ENCODE data around the gene PIGM. TPM values are rescaled to one million over a fixed set of nuclear protein-coding genes. Genes with fewer than 3 reads are reported as not detected.

The PIGM gene
- polyA plus RNA-seq, 5 donors, result 9.7 to 14.7 (median 13.0) TPM

- no peak for DNase-seq
Observed at GRCh38 chr1:160024195-160024905, 7.4 kb downstream of the PIGM start.

DNA sequence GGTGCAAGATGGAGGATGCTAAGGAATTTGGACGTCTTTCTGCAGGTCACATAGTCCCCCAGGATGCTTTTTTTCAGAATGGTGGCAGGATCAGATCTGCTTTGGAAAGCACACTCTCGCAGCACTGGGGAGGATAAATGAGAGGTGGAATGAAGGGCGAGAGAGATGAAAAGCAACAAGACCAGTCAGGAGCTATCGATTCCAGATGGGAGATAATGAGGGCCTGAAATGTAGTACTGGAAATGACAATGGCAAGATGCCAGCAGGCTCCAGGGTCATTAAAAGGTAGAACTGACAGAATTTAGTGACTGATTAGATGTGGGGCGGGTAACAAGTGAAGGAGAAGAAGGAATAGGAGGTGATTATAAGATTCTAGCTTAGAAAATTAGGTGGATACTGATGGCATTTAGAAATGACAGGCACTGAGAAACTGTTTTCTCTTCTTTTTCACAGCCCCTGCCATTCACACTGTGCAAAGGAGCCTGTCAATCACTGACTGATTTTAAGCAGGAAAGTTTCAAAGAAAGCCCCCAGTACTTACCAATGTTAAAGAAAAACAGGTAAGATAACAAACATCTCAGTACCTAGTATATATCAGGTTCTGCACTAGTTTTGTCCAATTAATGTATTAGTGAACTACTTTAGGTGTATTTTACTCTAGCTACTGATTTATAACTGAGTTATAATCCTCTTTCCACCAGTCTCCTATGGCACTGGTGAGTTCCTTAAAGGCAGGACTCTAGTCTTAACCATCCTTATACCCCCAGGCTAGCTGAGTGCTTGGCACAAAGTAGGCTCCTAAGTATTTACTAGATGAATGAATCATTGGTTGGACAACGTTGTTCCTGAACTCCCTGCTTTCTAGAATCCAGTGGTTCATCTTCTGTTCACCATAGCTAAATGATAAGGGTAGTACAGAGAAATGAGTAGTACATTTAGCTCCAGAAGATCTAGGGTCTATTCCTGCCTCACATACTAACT lies 9.2 kb downstream of the PIGM start:
- no peak for DNase-seq

GRCh38 chr1:160021376-160022074 lies 10.3 kb downstream of the PIGM start:
- no peak for DNase-seq

GRCh38 chr1:160020196-160020595 lies 11.6 kb downstream of the PIGM start:
- no peak for DNase-seq

- DNase-seq, result no peak
Observed at GRCh38 chr1:160018900-160019299, 12.9 kb downstream of the PIGM start.

- no peak for DNase-seq
Observed at GRCh38 chr1:160018347-160018746, 13.4 kb downstream of the PIGM start.

- no peak for DNase-seq
Observed at GRCh38 chr1:160017592-160017991, 14.2 kb downstream of the PIGM start.

GRCh38 chr1:160011781-160012180 lies 20.0 kb downstream of the PIGM start:
- DNase-seq, result no peak

DNA sequence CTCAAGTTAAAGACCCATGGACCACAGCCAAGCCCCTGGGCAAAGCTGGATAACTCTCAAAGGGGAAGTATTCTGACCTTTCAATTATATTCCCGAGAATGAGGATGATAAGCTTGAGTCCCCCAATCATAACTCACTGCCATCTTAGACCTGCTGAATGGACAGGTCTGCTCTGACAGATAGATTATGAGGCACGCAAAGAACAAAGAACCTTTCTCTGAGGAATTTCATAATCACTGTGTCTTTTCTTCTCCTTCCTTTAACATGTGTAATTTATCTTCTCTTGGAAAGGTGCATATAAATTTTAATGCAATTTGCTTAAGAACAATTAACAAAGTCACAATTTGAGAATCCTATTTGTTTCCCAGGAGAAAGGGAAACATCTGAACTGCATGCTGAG lies 22.0 kb downstream of the PIGM start:
- no peak for DNase-seq

- no peak for DNase-seq
Observed at GRCh38 chr1:160009081-160009480, 22.7 kb downstream of the PIGM start.

DNA sequence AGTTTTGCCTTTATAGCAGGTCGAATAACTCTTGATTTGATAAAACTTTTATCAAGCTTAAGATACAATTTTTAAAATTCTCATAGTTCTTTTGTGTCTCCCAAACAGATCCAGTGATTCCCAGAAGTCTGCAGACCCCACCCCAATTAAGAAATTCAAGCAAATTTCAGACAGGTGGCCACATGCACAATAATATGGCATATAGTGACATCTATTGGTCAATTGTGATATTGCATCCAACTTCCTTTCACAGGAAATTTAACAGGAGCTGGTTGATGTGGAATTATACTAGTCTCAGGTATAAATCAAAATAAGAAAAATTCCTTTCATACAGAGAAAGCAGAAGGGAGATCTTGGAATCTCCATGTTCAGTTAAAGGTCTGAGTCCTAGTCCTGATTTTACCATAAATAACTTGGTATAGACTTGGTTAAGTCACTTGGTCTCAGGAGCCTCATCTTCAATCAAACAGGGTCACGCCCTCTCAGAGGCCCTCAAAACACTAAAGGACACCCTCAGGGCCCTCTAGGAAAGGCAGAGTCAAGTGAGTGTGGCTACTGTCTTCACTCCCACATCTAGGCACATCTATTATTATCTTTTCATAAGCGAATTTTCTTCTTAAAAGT lies 24.1 kb downstream of the PIGM start:
- no peak for DNase-seq

GRCh38 chr1:160006312-160006940 lies 25.4 kb downstream of the PIGM start:
- no peak for DNase-seq

- DNase-seq, result no peak
Observed at GRCh38 chr1:160005070-160005469, 26.7 kb downstream of the PIGM start.

- no peak for DNase-seq
Observed at GRCh38 chr1:160004425-160004824, 27.4 kb downstream of the PIGM start.

DNA sequence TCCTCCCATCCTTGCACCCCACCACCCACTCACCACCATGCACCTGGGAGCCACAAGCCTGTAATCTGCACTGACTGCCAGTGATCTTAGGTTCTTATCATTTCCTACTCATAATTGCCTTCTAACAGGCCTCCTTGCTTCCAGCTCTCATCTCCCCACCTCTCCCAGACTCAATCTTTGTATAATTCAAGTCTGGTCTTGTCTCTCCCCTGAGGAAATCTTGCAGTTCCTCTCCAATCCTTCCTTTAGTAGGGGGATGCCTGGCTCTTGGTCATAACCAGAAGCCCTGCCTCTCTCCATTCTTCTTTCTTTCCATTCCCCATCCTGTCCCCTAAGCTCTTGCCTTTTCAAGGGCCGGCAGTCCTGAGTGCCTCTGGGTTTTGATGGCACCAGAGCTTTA lies 27.8 kb downstream of the PIGM start:
- DNase-seq, result no peak

- no peak for DNase-seq
Observed at GRCh38 chr1:160001440-160001839, 30.4 kb downstream of the PIGM start.

- DNase-seq, result no peak
Observed at GRCh38 chr1:159999204-159999603, 32.6 kb downstream of the PIGM start.

DNA sequence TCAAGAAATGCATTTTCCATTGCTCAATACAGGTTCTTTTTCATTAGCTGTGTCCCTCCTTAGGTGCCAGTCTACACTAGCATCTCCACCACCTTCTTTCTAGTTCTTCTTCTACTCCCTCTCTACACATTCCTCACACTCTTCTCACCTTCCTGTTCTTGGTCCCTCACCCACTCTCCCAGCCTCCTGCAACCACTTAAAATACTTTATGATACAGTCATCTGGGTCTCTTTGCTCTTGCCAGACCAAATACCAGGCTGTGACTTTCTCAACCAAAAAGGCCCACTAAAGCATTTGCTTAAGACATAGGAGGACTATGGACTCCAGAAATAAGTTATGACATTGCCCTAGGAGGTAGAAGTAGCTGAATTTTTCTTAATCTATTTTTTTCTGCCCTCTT lies 35.1 kb downstream of the PIGM start:
- DNase-seq, result no peak

GRCh38 chr1:159994896-159995295 lies 36.9 kb downstream of the PIGM start:
- no peak for DNase-seq

- DNase-seq, result no peak
Observed at GRCh38 chr1:159993911-159994310, 37.9 kb downstream of the PIGM start.

DNA sequence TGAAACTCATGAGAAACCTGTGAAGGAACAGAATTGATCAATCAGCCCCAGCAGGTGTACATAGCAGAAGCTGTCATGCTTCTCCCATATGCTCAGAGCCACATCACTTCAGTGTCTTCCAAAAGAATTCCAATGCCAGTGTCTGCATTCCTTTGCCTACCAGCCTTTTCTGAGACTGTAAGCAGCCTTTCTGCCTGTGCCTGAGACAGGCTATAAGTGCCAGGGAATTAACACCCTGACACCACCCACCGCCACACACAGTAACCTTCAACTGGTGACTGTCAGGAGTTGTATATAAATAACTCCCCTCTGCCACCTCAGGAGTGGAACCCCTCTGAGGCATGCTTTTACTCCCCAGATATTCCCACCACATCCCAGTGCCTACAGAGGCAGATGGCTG lies 39.6 kb downstream of the PIGM start:
- no peak for DNase-seq

Data from right lung (tissue), 5 donors.